HG03342 (cell line): ENCODE results near the gene TGFBRAP1.

Source experiments
- ATAC-seq: cut with Tn5 transposase; IDR thresholded peaks from one replicate; pipeline ENCODE4 v1.9.1; 2021; ENCODE audit warnings: mild to moderate bottlenecking, moderate library complexity; ENCODE audit not compliant: unreplicated experiment

TGFBRAP1 gene

DNA sequence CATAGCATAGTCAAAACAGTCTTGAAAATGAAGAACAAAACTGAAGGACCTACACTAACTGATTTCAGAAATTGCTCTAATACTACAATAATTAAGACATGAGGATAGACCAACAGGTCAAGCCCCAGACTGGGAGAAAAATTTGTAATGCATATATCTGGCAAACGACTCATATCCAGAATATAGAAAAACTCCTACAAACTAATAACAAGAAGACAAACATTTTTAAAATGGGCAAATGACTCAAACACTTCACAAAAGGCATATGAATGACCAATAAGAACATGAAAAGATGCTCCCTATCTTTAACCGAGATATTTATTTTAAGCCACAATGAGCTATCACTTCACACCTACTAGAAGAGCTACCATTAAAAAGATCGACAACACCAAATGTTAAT lies 14.2 kb downstream of the TGFBRAP1 start:
- no peak for ATAC-seq

DNA sequence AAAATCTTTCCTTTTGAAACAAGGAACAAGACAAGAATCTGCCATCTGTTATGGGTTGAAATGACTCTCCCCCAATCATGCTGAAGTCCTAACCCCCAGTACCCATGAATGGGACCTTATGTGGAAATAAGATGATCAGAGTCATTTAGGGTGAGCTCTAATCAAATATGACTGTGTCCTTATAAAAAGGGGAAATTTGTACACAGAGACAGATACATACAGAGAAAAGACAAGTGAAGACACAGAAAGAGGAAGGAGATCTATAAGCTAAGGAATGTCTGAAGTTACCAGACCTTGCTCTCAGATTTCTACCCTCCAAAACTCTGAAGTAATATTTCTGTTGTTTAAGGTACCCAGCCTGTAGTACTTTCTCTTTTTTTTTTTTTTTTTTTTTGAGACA lies 15.7 kb downstream of the TGFBRAP1 start:
- ATAC-seq = peak; percentile 52

DNA sequence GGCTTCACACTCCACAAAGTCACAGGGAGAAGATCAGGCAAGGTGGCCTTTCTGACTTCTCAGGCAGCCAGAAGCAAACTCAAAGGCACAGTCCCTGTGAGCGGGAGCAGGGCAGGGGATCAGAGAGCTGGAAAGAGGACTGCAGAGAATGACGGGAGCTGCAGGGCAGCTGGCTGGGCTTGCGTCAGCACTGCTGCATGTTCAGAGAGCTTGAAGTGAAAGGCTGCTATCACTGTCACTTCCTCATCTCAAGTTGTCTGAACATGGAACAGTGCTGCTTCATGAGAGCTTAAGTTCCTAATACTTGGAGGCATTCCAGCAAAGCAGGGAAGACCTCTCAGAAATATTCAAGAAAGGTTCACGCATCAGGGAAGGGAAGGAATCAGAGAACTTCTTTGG lies 20.4 kb downstream of the TGFBRAP1 start:
- no peak for ATAC-seq

DNA sequence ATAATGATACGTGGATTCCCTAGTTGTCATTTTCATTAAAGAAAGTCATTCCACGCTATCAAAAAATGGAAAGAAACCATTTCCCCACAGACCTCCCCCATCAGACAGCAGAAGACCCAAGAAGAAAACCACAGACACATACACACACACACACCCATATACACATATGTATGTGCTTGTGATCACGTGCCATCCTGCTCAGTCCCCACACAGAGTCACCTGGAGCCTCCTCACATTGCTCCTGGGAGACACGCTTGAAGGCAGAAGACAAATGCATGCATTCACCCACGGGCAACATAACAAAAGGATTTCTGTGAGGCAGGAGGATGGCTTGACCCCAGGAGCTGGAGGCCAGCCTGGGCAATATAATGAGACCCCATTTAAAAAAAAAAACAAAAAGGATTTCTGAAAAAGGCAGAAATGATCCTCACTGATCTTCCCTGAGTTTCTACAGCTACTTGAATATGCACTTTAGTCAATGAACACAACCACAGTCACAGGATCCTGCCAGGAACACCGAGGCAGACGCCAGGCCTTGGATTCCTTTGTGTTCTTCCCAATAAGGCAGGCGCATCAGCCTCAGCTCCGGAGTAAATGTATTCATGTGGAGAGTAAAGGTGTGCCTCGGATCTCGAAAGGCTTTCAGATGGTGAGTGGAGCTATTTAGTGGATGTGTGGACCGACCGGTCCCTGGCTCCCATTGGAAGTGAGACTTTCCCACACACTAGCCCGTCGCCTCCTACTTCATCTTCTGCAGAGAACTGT lies 21.0 kb downstream of the TGFBRAP1 start:
- ATAC-seq = no peak

DNA sequence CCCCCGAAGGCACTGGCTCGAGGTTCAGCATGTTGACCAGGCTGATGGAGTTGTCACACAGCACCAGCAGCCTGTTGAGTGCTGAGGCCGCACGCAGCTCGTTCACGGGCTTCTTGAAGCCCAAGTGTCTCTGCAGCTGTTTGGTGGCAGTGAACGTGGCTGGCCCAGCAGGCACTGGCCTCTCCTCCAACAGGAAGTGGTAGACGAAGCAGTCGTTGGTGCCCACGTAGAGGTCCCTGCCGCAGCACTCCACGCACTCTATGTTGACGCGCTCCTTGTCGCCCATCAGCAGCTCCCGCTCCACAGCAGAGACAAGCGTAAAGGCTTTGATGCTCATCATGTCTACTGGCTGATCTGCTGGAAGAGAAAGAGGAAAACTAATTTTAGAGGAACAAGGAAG lies 21.6 kb downstream of the TGFBRAP1 start:
- no peak for ATAC-seq

DNA sequence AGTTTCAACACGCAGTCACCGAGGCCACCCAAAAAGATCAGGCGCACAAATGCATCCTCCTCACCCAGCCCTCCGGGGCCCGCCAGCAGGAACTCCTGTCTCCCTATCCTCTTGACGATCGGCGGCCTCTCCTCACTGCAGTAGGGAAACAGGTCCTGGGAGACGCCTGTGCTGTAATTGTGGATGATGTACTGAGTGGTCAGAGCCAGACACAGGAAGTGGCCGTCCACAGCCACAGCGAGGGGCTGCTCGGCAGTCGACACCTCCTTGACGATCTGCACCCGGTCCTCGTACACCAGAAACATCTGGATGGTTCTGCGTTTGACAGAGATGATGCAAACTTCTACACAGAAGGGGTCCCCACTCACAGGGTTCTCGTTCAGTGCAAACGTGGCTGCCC lies 22.0 kb downstream of the TGFBRAP1 start:
- ATAC-seq = no peak

DNA sequence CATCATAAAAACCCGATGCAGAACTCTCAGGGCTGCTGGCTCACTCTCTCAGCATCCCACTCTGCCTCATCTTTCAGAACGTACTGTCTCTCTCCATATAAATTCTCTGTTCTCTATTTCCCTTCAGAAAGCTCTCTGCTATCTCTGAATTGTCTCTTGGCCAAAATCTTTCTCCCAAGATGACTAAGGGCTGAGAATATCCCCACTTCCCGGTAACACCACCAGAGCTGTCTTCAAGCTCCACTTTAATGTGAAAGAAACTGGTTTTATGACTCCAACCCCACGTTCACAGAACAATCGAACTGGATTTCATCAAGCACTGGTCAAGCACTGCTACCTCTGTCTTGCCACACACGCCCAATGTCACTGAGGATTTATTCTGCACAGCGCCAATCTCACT lies 22.4 kb downstream of the TGFBRAP1 start:
- ATAC-seq = no peak

DNA sequence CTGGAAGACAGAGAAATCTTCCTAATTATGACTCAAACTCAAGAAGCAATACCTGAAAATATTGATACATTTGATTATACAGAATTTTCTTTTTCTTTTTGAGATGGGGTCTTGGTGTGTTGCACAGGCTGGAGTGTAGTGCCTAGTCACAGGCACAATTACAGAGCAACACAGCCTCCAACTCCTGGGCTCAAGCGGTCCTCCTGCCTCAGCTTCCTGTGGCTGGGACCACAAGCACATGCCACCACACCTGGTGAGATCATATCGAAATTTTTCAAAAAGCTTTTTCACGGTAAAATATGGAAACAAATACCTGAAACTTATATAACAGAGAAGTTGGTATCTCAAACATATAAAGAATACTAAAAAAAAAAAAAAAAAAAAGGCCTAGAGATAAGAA lies 27.9 kb downstream of the TGFBRAP1 start:
- no peak for ATAC-seq

DNA sequence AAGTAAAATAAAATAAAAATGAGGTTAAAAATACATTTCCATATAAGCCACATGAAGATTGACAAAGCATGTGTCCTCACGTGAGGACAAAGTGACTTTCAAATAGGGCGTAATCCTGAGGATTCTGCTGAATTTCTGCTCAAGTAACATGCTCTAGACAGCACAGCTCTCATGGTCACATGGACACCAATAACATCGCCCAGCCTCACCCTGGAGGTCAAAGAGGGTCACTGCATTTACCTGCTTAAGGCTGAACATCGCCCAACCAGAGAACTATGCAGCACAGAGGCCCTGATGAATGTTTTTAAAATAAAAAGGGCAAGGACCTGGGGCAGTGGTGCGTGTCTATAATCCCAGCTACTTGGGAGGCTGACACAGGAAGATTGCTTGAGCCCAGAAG lies 30.2 kb downstream of the TGFBRAP1 start:
- ATAC-seq = peak; percentile 74

DNA sequence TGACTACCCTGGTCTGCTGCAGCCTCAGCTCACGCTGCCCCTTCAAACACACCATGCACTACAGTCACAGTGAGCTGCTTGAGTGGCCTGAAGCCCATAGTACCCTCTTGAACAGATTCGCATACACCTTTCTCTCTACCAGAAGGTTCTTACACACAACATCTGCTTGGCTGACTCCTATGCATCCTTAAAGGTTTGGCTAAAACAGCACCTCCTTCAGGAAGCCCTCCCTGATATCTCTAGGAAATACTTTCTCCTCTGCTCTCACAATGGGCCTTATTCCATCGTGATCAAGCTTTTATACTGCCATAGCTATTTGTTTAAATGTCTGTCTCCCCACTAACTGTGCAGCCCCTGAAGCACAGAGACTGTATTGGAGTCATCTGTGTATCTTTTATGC lies 31.5 kb downstream of the TGFBRAP1 start:
- ATAC-seq = no peak

DNA sequence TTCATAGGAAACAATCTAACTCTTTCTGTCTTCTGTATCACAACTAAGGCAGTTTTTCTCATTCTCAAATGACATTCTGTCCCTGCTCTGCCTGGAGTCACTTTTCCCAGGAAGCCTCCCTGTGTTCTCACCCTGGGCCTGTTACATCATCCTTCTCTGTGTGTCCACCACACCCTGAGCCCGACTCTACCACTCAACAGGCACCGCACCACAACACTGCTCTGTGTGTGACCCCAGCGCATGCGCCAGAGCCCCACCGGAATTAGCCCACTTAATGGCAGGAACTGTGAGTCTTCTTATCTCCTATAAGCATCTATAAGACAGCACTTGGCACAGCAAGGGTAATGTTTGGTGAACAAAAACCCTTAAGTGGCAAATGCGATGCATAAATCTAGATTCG lies 32.3 kb downstream of the TGFBRAP1 start:
- ATAC-seq = no peak

DNA sequence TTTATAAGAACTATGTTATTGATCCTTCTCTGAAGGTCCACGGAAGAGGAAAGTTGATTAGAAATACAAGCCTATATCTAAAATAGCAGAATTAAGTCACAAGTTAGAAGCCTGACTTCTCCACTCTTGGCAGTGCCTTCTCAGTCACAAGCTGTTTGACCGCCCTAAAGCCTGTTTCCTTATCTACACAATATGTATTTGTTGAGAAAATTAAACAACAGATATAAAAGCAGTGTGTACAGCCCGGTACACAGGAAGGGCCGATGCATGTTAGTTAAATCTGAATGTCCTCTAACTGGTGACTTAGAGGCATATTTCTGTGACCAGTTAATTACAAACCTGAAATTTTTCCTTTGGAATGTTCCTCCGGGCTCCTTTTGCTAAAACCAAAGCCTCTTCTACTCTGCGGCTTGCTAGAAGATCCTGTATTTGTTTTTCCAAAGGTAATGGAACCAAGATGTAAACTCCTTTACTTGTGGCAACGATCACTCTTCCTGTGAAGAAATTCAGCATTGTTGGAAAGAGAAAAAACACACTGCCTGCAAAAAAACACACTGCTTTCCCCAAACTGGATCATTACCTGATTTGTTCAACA lies 33.4 kb downstream of the TGFBRAP1 start:
- no peak for ATAC-seq

DNA sequence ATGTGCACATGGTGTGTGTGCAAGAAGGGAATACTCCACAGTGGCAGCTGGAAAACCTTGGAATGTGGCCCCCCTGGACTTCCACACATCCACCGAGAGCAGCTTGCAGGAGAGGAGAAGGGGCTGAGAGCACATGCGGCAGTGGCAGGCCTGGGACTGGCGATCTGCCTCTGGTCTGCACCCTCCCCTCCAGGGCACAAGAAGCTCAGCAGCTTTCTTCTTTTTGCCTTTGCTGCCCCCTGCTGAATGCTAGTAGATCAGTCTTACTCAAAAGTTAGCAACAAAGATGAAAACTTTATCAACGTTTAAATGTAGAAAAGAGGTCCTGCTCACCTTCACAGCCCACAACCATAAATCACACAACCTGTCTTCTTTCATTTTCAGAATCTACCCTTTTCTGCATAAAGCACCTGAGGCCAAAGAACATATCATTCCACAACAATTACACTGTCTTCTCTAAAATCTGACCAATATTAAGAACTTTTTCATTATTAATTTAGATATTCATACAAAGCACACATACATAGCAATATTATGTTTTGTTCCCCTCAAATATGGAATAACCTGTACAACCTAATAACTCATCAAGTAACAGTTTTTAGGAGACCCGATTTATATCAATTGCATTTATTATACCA lies 34.6 kb downstream of the TGFBRAP1 start:
- no peak for ATAC-seq

DNA sequence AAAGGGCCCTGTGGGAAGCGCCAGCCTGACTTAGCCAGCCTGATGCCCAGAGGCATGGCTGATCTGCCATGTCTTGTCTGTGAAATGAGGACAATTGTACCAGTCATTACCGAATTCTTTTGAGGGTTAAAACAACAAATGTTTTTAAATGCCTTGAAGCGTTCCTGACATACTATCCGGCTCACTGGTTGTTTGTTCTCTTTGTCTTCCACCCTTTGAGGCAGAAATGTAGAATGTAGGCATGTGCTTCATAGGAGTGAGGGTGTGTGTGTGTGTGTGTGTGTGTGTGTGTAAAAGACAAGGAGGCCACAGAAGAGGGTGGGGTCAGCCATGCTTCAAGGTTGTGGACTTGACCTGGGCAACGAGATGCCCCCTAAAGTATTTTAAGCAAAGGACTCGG lies 35.5 kb downstream of the TGFBRAP1 start:
- ATAC-seq = no peak

DNA sequence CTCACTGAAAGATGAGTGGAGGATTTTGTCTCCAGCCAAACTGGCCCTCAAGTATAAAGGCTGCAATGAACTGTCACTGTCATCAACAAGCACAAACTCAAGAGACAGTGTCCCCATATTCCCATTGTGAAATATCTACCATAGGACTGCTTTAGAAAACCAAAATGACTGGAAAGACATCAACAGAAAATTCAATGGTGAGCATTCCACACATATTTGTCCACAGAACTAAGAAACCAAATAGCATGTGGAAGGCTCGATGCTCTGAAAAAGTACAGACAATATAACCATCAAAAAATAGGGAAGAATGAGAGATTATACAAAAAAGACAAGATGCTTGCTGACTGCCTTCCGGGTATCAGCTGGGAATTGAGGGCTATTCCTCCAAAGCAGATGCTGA lies 37.6 kb downstream of the TGFBRAP1 start:
- no peak for ATAC-seq

DNA sequence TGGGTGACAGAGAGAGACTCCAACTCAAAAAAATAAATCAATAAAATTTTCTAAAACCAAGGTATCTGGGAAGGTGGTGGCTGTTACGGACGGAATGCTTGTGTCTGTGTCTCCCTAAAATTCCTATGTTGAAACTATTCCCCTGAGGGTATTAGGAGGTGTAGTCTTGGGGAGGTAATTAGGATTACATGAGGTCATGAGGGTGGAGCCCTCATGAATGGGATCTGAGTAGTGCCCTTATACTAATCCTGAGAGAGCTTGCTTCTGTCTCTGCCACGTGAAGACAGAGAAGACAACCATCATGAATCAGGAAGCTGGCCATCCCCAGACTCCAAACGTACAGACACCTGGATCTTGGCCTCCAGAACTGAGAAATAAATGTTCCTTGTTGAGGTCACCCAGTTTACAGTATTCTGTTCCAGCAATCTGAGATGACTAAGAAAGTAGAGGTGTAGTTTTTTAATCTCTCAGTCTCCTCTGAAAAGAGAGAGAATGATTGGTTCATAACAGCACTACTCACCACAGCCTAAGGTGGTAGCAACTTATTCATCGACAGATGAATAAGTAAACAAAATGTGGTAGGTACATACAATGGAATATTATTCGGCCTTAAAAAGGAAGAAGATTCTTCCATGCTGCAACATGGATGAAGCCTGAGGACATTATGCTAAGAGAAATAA lies 38.4 kb downstream of the TGFBRAP1 start:
- no peak for ATAC-seq

DNA sequence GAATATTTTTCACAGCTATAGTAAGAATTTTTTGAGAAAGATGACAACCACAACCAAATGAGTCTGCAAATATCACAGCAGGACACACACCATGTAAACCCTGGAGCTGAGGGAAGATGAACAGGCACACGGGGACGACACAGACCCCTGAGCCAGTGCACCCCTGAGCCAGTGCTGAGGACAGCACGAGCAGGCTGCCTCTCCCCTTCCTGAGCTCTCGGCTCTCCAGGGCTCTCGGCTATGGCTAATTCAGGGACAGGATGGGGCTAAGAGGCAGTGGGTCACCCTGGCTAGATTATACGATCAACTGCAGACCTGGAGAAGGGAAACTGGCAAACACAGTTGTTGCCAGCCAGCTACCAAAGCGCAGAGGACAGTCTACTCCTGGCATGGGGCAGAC lies 41.4 kb downstream of the TGFBRAP1 start:
- ATAC-seq = no peak

DNA sequence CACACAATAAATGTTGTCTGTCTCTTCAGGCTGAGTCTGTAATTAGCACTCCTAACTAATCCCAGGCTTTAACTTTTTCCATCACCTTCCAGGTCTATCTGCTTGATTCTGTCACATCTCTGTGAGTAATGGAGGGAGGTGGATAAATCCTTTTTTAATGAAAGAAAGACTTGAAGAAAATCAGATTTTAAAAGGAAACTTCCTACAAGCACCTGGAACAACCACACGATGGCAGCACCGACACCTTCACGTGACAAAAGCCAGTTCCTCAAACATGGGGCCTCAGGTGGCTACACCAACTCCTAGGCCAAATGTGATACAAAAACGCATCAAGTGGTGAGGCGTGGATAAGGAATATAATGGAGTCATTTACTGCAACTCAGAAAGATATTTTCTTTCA lies 41.8 kb downstream of the TGFBRAP1 start:
- ATAC-seq = no peak

DNA sequence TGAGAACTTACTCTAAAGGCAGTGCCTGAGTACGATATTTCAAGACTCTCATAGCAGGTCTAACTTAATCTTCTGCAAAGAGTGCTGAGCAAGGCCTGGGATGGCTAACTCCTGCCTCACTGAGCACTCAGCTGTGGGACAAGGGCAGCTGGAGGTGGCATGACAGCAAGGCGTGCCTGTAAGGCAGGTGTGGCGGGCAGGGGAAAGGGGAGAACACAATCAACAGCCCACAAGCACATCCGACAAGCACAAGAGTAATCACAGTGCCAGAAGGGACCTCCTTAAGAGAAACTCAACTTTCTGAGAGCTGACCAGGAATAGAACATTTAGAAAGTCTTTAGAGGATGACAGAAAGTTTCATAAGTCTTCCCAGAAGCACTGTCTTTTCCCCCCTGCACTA lies 46.0 kb downstream of the TGFBRAP1 start:
- ATAC-seq = no peak

DNA sequence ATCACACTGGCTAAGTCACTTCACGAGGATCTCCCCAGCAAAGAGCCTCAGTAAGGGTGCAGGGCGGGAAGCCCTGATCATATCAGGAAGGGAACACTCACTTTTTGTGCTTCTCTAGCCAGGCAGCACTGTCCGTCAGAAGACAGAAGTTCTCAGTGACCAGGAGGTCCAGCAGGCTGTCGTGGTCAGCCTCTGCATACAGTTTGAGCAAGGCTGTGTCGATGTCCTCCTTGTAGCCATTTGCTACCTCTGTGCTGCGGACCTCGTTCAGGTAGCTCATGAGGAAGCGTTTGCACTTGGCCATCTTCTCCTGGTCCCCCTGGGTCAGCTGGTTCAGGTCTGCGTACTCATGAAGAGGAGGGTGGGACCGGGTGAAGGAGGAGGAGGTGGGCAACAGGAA lies 49.3 kb downstream of the TGFBRAP1 start:
- ATAC-seq = no peak

DNA sequence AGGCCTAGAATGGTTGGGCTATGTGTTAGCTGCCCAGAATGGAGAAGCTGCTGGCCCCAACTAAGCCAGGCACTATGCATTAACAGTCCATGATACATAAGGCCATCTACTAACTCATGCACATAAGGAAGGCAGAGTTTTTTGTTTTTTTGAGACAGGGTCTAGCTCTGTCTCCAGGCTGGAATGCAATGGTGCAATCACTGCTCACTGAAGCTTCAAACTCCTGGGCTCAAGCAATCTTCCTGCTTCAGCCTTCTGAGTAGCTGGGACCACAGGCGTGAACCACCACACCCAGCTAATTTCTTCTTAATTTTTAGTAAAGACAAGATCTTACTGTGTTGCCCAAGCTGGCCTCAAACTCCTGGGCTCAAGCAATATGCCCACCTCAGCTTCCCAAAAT lies 50.4 kb downstream of the TGFBRAP1 start:
- ATAC-seq = no peak

DNA sequence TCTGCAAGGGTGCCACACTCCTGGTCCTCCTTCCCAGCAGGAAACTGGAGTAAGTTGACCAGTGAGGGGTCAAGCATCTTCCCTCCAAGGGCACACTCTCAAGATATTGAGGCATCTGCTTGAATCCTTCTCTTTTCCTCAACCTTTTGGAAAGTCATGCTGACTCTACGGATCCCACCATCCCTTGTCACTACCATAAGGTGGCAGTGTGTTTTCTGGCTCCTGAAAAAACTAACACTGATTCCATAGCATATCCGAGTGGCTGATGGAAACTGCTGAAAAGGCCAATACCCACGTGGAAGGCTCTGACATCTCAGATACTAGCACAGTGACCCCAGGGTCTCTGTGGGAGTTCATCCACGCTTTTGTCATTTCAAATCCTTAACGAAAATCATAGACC lies 50.9 kb downstream of the TGFBRAP1 start:
- no peak for ATAC-seq
